Left ventricle myocardium superior (tissue), 1 donor: ENCODE data around the gene OFD1. TPM values are rescaled to one million over a fixed set of nuclear protein-coding genes. Genes with fewer than 3 reads are reported as not detected.
"Not testable (repeated sequence)": the region's sequence is repeated elsewhere in the genome, so short reads cannot be mapped to it uniquely, and the experiment has no call there.

Source experiments
- ATAC-seq: fragments of 200-7000 bp; cut with Tn5 transposase; one replicate; pipeline ENCODE4 v1.9.1; 2020; ENCODE audit warnings: mild to moderate bottlenecking, moderate library complexity
- DNase-seq: peaks from one replicate; pipeline ENCODE4 v3.0.0-alpha.2; 2020
- intact Hi-C: fragments of 100-400 bp; cut with micrococcal nuclease; formaldehyde crosslinking; loops from one replicate; pipeline ENCODE4 v1.11.0; 2022
- total RNA-seq: library from RNA; stranded (reverse); fragmentation: NEBNext Ultra II Directional; extraction: Animal tissue kit (Norgen Biotek cat#: 25700); gene quantifications from one replicate; pipeline ENCODE4 v1.2.1, GENCODE V29; 2021
- donor health status: DM: no; HTN: yes; CAD: no; lungs with severe emphysema.

OFD1 gene
- total RNA-seq, 1 donor from 2014 or later = 7.9 TPM

GRCh38 chrX:13699183-13699826, 35.2 kb upstream of the OFD1 start:
- no peak for DNase-seq
- peak; percentile 78 for ATAC-seq
- intact Hi-C loops = no loop called here

- intact Hi-C loops = no loop called here
- ATAC-seq (no peak), DNase-seq (no peak)
Observed at GRCh38 chrX:13700380-13700779, 34.2 kb upstream of the OFD1 start.

GRCh38 chrX:13702111-13702789, 32.3 kb upstream of the OFD1 start:
- ATAC-seq (no peak), DNase-seq (no peak)
- intact Hi-C loops = no loop called here

- intact Hi-C loops = no loop called here
- DNase-seq (no peak), ATAC-seq (no peak)
Observed at GRCh38 chrX:13703135-13703534, 31.4 kb upstream of the OFD1 start.

GRCh38 chrX:13703589-13703988, 31.0 kb upstream of the OFD1 start:
- intact Hi-C loops = no loop called here
- no peak for ATAC-seq
- DNase-seq = no peak

- intact Hi-C loops = no loop called here
- DNase-seq = no peak
- ATAC-seq = peak; percentile 26
Observed at GRCh38 chrX:13711141-13711540, 23.4 kb upstream of the OFD1 start.

GRCh38 chrX:13716455-13716854, 18.1 kb upstream of the OFD1 start:
- DNase-seq (no peak), ATAC-seq (no peak)
- intact Hi-C loops = no loop called here

GRCh38 chrX:13716905-13717304, 17.6 kb upstream of the OFD1 start:
- intact Hi-C loops = no loop called here
- ATAC-seq (no peak), DNase-seq (no peak)

- peak; percentile 49 for DNase-seq
- peak; percentile 72 for ATAC-seq
- intact Hi-C loops = no loop called here
Observed at GRCh38 chrX:13717700-13718472, 16.7 kb upstream of the OFD1 start.

- DNase-seq (no peak), ATAC-seq (no peak)
- intact Hi-C loops = no loop called here
Observed at GRCh38 chrX:13719192-13719856, 15.2 kb upstream of the OFD1 start.

- no peak for ATAC-seq
- intact Hi-C loops = no loop called here
- DNase-seq = no peak
Observed at GRCh38 chrX:13721371-13721770, 13.2 kb upstream of the OFD1 start.

- DNase-seq (no peak), ATAC-seq (peak; percentile 60)
- intact Hi-C loops = no loop called here
Observed at GRCh38 chrX:13721819-13722519, 12.6 kb upstream of the OFD1 start.

GRCh38 chrX:13724878-13725277, 9.7 kb upstream of the OFD1 start:
- intact Hi-C loops, DNase-seq, ATAC-seq: not testable (repeated sequence)

- DNase-seq, intact Hi-C loops, ATAC-seq: not testable (repeated sequence)
Observed at GRCh38 chrX:13726583-13726982, 8.0 kb upstream of the OFD1 start.

- intact Hi-C loops, DNase-seq, ATAC-seq: not testable (repeated sequence)
Observed at GRCh38 chrX:13730523-13730922, 4.0 kb upstream of the OFD1 start.

- no peak for DNase-seq
- ATAC-seq = no peak
- intact Hi-C loops = no loop called here
Observed at GRCh38 chrX:13732246-13733067, 2.1 kb upstream of the OFD1 start.

- ATAC-seq = no peak
- intact Hi-C loops = no loop called here
- no peak for DNase-seq
Observed at GRCh38 chrX:13733506-13733905, 1.0 kb upstream of the OFD1 start.

GRCh38 chrX:13741695-13742094, 7.1 kb downstream of the OFD1 start:
- intact Hi-C loops = no loop called here
- ATAC-seq (no peak), DNase-seq (no peak)
